Upper lobe of left lung (tissue), 6 donors: ENCODE measurements around the gene TCERG1L. TPM values are rescaled to one million over a fixed set of nuclear protein-coding genes. Genes with fewer than 3 reads are reported as not detected.

ENCODE experiments used
- ATAC-seq, 2 donors: fragments of 200-7000 bp; cut with Tn5 transposase; one replicate each; pipeline ENCODE4 v1.9.1; 2022; ENCODE audit warnings: mild to moderate bottlenecking in 2 of 2, moderate library complexity in 2 of 2; ENCODE audit not compliant: low FRiP score in 2 of 2
- DNase-seq, 2 donors: peaks; one replicate each; pipeline ENCODE4 v3.0.0-alpha.2; 2019 to 2020
- H3K27ac ChIP-seq, 4 donors: fragments of 200-600 bp; sonication (generic); one replicate each; pipeline ENCODE4 v1.5.1; 2016 to 2019
- H3K27me3 ChIP-seq, 4 donors: fragments of 200-600 bp; sonication (generic); one replicate each; pipeline ENCODE4 v1.5.1; 2017 to 2019
- H3K36me3 ChIP-seq, 4 donors: fragments of 200-600 bp; sonication (generic); one replicate each; pipeline ENCODE4 v1.5.1; 2016 to 2019
- H3K4me1 ChIP-seq, 4 donors: fragments of 200-600 bp; sonication (generic); one replicate each; pipeline ENCODE4 v1.5.1; 2018 to 2019
- H3K4me3 ChIP-seq, 4 donors: fragments of 200-600 bp; sonication (generic); one replicate each; pipeline ENCODE4 v1.5.1; 2017 to 2019; ENCODE audit warnings: mild to moderate bottlenecking in 2 of 4, moderate library complexity in 1 of 4
- H3K9me3 ChIP-seq, 4 donors: fragments of 200-600 bp; sonication (generic); one replicate each; pipeline ENCODE4 v1.5.1; 2018 to 2019
- EP300 ChIP-seq, 4 donors: sonication (generic); formaldehyde crosslinking; IDR thresholded peaks; one replicate each; pipeline ENCODE4 v1.5.1; 2017; ENCODE audit warnings: antibody characterized with exemption in 4 of 4, control low read depth in 2 of 4
- POLR2A ChIP-seq, 4 donors: fragments of 450-650 bp; IDR thresholded peaks; one replicate each; pipeline ENCODE4 v1.5.1; 2016 to 2017; ENCODE audit warnings: antibody characterized with exemption in 4 of 4, mild to moderate bottlenecking in 2 of 4
- POLR2AphosphoS5 ChIP-seq, 2 donors: sonication (generic); formaldehyde crosslinking; IDR thresholded peaks; one replicate each; pipeline ENCODE4 v1.5.1; 2017; ENCODE audit warnings: antibody characterized with exemption in 2 of 2
- WGBS, 2 donors: methylation state at CpG; one replicate each; pipeline ENCODE4 v1.1.5; 2017 to 2018; 5-methylcytosine and 5-hydroxymethylcytosine counted together
- total RNA-seq, 6 donors: library from RNA; depleted of rRNA in 4 of 6; stranded (reverse); fragments of >200 nt in 4 of 6; gene quantifications; one replicate each; pipeline versions ENCODE4 v1.1.0 to v1.2.1, GENCODE V29; 2016 to 2021
- TF ChIP-seq, protein P1 (sequence below), 6 experiments: fragments of 450-650 bp in 4 of 6; fragments of 200-600 bp in 2 of 6; sonication (generic) in 2 of 6; IDR thresholded peaks; one replicate each; pipeline ENCODE4 v1.5.1; 2016 to 2019; ENCODE audit warnings: antibody characterized with exemption in 6 of 6
- donor health status: DM: no; HTN: no; CAD: no; lungs with moderate emphysema.
- donor health status: DM: no; HTN: yes; CAD: no; lungs with severe emphysema.

TCERG1L gene
- total RNA-seq, 6 donors from 2014 or later: 0.10 TPM; not detected in 5

DNA sequence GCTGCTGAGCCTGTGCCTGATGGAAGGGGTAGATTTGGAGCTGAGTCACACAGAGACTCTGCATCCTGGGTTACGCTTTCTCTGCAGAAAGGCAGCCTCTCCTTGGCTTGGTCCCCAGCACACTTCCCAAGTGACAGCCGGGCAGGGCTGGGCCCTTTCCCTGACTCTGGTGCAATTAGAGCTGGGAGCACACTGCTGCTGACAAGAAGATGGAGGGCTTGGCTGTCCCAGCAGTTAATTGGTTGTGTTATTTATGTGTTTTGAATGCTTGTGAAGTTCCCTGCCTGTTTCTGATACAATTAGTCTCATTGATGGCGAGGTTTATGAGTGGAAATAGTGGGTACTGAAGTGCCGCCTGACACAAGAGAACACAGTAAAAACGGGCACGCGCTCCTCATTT lies 123.6 kb downstream of the TCERG1L start:
- Histone ChIP-seq H3K27me3 (no peaks in the 10 kb centered on the region), H3K4me1 (no peaks in the 10 kb centered on the region), H3K9me3 (no peaks in the 10 kb centered on the region), H3K4me3 (no peak overlapping the region), H3K36me3 (no peaks in the 10 kb centered on the region), H3K27ac (no peak overlapping the region)
- no peak for ATAC-seq
- TF ChIP-seq POLR2AphosphoS5 (IDR thresholded peaks at IDR 0.05) (no peak), POLR2A (IDR thresholded peaks at IDR 0.05) (no peak), EP300 (IDR thresholded peaks at IDR 0.05) (no peak)
- TF ChIP-seq, protein P1, sequence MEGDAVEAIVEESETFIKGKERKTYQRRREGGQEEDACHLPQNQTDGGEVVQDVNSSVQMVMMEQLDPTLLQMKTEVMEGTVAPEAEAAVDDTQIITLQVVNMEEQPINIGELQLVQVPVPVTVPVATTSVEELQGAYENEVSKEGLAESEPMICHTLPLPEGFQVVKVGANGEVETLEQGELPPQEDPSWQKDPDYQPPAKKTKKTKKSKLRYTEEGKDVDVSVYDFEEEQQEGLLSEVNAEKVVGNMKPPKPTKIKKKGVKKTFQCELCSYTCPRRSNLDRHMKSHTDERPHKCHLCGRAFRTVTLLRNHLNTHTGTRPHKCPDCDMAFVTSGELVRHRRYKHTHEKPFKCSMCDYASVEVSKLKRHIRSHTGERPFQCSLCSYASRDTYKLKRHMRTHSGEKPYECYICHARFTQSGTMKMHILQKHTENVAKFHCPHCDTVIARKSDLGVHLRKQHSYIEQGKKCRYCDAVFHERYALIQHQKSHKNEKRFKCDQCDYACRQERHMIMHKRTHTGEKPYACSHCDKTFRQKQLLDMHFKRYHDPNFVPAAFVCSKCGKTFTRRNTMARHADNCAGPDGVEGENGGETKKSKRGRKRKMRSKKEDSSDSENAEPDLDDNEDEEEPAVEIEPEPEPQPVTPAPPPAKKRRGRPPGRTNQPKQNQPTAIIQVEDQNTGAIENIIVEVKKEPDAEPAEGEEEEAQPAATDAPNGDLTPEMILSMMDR (IDR thresholded peaks at IDR 0.05): no peak
- DNase-seq: no peak
- WGBS, 2 donors: 82 to 86% methylated on average over 6 to 7 of the region's 7 CpGs

DNA sequence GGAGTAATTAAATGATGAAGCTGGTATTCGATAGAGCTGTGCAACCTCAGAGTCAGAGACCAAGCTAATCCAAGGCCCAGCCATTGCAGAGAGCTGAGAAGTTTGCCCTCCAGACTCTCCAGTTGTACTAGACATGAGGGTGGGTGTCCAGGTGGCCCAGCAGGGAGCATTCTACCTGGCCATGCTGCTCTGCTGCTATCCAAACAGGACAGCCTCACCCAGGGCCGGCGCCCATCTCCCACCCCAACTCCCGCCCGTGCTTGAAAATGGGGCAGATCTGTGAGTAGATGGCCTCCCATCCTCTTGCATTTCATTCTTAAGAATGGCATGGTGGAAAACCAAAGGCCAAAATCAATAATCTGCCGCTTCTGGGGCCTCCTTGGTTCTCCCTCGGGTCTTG lies 124.2 kb downstream of the TCERG1L start:
- Histone ChIP-seq H3K9me3 (no peaks in the 10 kb centered on the region), H3K27ac (no peak overlapping the region), H3K4me3 (no peak overlapping the region), H3K4me1 (no peaks in the 10 kb centered on the region), H3K27me3 (no peaks in the 10 kb centered on the region), H3K36me3 (no peaks in the 10 kb centered on the region)
- 79 to 80% methylated on average over 1 to 7 of the region's 7 CpGs for WGBS, 2 donors
- ATAC-seq (peak in 1 of 2 donors; percentile 34), DNase-seq (no peak)
- TF ChIP-seq, protein P1 (IDR thresholded peaks at IDR 0.05): no peak
- TF ChIP-seq POLR2AphosphoS5 (IDR thresholded peaks at IDR 0.05) (no peak), POLR2A (IDR thresholded peaks at IDR 0.05) (no peak), EP300 (IDR thresholded peaks at IDR 0.05) (no peak)

DNA sequence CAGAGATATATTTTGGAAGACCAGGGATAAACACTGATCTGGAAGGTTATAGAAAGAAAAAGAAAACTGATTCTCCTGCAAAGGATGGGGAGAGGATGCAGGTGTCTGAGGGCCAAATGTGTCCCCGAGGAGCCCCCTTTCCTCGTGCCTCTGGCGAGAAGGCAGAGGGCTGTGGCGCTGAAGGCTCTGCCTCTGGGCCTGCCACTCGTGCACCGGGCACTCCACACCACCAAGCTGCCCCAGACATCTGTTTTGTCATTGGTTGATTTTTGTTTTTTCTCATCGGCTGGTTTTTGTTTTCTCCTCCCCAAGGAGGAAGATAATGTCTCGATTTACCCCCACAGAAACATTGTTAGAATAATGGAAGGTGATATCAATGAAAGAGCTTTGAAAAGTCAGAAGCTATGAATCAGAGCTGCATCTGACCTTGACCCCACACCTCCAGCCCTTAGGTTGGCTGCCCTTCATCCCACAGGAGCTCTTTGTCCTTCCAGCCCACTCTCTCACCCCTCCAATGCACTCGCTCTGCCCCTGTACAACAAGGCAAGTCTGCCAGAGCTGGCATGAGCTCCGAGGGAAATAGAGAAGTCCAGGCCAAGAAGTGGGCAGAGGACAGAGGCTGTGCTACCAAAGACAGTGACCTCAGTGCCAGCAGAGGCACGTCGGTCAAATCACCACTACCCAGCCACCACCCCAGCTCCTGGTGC lies 124.8 kb downstream of the TCERG1L start:
- DNase-seq: no peak
- no peak for TF ChIP-seq EP300 (IDR thresholded peaks at IDR 0.05)
- TF ChIP-seq, protein P1 (IDR thresholded peaks at IDR 0.05): no peak
- TF ChIP-seq POLR2AphosphoS5 (IDR thresholded peaks at IDR 0.05): no peak
- TF ChIP-seq POLR2A (IDR thresholded peaks at IDR 0.05): no peak
- ATAC-seq: no peak
- Histone ChIP-seq H3K9me3 (no peaks in the 10 kb centered on the region), H3K4me1 (no peaks in the 10 kb centered on the region), H3K27me3 (no peaks in the 10 kb centered on the region), H3K27ac (no peak overlapping the region), H3K36me3 (no peaks in the 10 kb centered on the region), H3K4me3 (no peak overlapping the region)
- WGBS, 2 donors: 90 to 92% methylated on average over 12 of the region's 12 CpGs

DNA sequence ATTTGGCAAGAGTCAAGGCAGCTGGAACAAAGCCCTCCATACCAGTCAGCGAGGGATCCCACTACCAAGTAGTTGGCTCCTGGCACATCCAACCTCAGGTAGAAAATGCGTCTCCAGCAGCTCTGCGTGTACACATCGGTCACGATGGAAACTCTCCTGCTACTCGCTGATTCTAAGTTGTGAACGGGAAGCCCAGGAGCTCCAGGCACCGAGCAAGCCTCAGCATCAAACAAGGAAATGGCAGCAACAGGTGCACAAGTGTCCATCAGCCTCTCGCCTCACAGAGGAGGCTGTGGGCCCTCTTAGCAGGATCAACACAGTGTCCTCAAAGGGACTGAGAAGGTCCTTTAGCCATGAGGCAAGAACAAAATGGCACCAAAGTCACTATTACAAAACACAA lies 127.0 kb downstream of the TCERG1L start:
- no peaks in the 10 kb centered on the region for H3K9me3 ChIP-seq
- WGBS, 2 donors: 89 to 95% methylated on average over 9 of the region's 9 CpGs
- DNase-seq: no peak

More for the DNA sequence above, 127.0 kb downstream of the TCERG1L start:
- H3K27ac ChIP-seq: no peak overlapping the region
- TF ChIP-seq, protein P1 (IDR thresholded peaks at IDR 0.05): no peak
- no peak for TF ChIP-seq POLR2A (IDR thresholded peaks at IDR 0.05)
- no peak overlapping the region for H3K4me3 ChIP-seq
- no peaks in the 10 kb centered on the region for H3K36me3 ChIP-seq
- no peaks in the 10 kb centered on the region for H3K4me1 ChIP-seq
- ATAC-seq: no peak
- no peaks in the 10 kb centered on the region for H3K27me3 ChIP-seq
